GM12878 (cell line): Measurements from ENCODE around the gene CDHR5. TPM values are rescaled to one million over a fixed set of nuclear protein-coding genes. Genes with fewer than 3 reads are reported as not detected.

ENCODE experiments used
- ATAC-seq: fragments of 200-7000 bp; cut with Tn5 transposase; 3 replicates; pipeline ENCODE4 v1.9.1; 2020; ENCODE audit warnings: mild to moderate bottlenecking, moderate library complexity
- BruUV-seq: library from RNA; stranded (reverse); fragments of 400-500 nt; replicated peaks from 2 replicates; lab custom pipeline; 2021; lab: Mats Ljungman, UMichigan
- CTCF ChIA-PET: fragments of 300-600 bp; sonication (Branson Sonifier 250); formaldehyde crosslinking; extraction: SDS; loops from one replicate; lab custom pipeline; 2021; ENCODE audit warnings: inconsistent platforms; lab: Yijun Ruan, JAX
- POLR2A ChIA-PET: fragments of 350-600 bp; formaldehyde crosslinking; extraction: SDS; loops from one replicate; lab custom pipeline; 2021; ENCODE audit warnings: inconsistent platforms; lab: Charles Lee
- RAD21 ChIA-PET: fragments of 300-600 bp; sonication (Branson Sonifier 250); formaldehyde crosslinking; loops from one replicate; lab custom pipeline; 2023; ENCODE audit warnings: antibody characterized with exemption; ENCODE audit not compliant: unreplicated experiment; lab: Charles Lee
- SMC1A ChIA-PET: fragments of 300-600 bp; sonication (Branson Sonifier 250); formaldehyde crosslinking; loops from one replicate; lab custom pipeline; 2023; ENCODE audit not compliant: unreplicated experiment, uncharacterized antibody; lab: Charles Lee
- DNase-seq: peaks from one replicate; pipeline ENCODE4 v3.0.0-alpha.2; 2011; ENCODE audit warnings: low read depth, low spot score
- FAIRE-seq: peaks from 3 replicates; lab custom pipeline; 2011; peaks lifted over from hg19 to GRCh38; lab: Jason Lieb, UNC
- H2AFZ ChIP-seq: 2 replicates; pipeline ENCODE4 v1.6.0; 2011; ENCODE audit warnings: low read depth, low read length, control low read depth; ENCODE audit not compliant: control insufficient read depth
- H3K27ac ChIP-seq: 2 replicates; pipeline ENCODE4 v1.5.1; 2011; ENCODE audit warnings: control low read depth; ENCODE audit not compliant: control insufficient read depth, insufficient read depth
- H3K27me3 ChIP-seq, 2 experiments: replicated peaks in 1 of 2; 2 replicates each; pipeline versions ENCODE4 v1.6.0 to v1.6.1; 2011; ENCODE audit warnings: low read length in 1 of 2; ENCODE audit not compliant: control insufficient read depth in 2 of 2, insufficient read depth in 2 of 2
- H3K36me3 ChIP-seq, 2 experiments: 2 replicates each; pipeline ENCODE4 v1.5.1; 2011; ENCODE audit warnings: low read length in 1 of 2; ENCODE audit not compliant: control insufficient read depth in 2 of 2, insufficient read depth in 2 of 2
- H3K4me1 ChIP-seq: 2 replicates; pipeline ENCODE4 v1.6.1; 2011; ENCODE audit warnings: mild to moderate bottlenecking, low read length, moderate library complexity, mixed read lengths; ENCODE audit not compliant: control insufficient read depth, insufficient read depth
- H3K4me2 ChIP-seq: 2 replicates; pipeline ENCODE4 v1.6.0; 2011; ENCODE audit warnings: control low read depth; ENCODE audit not compliant: control insufficient read depth, insufficient read depth
- H3K4me3 ChIP-seq: fragments of 200-600 bp; sonication (generic); 2 replicates; pipeline ENCODE4 v1.5.1; 2016
- H3K79me2 ChIP-seq: 2 replicates; pipeline ENCODE4 v1.6.0; 2011; ENCODE audit warnings: low read length; ENCODE audit not compliant: control insufficient read depth, insufficient read depth
- H3K9ac ChIP-seq: 2 replicates; pipeline ENCODE4 v1.8.0; 2011; ENCODE audit warnings: low read length, control low read depth, mixed read lengths; ENCODE audit not compliant: control insufficient read depth, insufficient read depth
- H3K9me3 ChIP-seq: replicated peaks from 3 replicates; pipeline ENCODE4 v1.5.1; 2011; ENCODE audit warnings: mild to moderate bottlenecking, low read length; ENCODE audit not compliant: control insufficient read depth, insufficient read depth
- H4K20me1 ChIP-seq: 2 replicates; pipeline ENCODE4 v1.6.0; 2011; ENCODE audit not compliant: control insufficient read depth, insufficient read depth
- CEBPZ ChIP-seq: fragments of 150-350 bp; IDR thresholded peaks from 2 replicates; pipeline ENCODE4 v1.6.1; 2016; ENCODE audit warnings: low read depth, low read length
- EP300 ChIP-seq, 2 experiments: fragments of 150-350 bp in 1 of 2; IDR thresholded peaks; 2 replicates each; pipeline ENCODE4 v1.6.1; 2011 to 2012; ENCODE audit warnings: low read depth in 2 of 2, low read length in 2 of 2, borderline replicate concordance in 1 of 2, improper control_type of control experiment in 1 of 2, inconsistent platforms in 1 of 2; ENCODE audit not compliant: control insufficient read depth in 1 of 2
- IKZF1 ChIP-seq: fragments of 450-650 bp; conservative IDR thresholded peaks from 2 replicates; pipeline ENCODE4 v1.6.1; 2017; ENCODE audit warnings: antibody characterized with exemption, mild to moderate bottlenecking
- POLR2A ChIP-seq: IDR thresholded peaks from 2 replicates; pipeline ENCODE4 v1.6.1; 2011; ENCODE audit warnings: low read depth, mild to moderate bottlenecking, low read length
- POLR2AphosphoS5 ChIP-seq: IDR thresholded peaks from 2 replicates; pipeline ENCODE4 v1.6.1; 2011; ENCODE audit warnings: mild to moderate bottlenecking, low read length, inconsistent platforms
- ZNF592 ChIP-seq: fragments of 450-650 bp; IDR thresholded peaks from 2 replicates; pipeline ENCODE4 v1.6.1; 2017; ENCODE audit warnings: mild to moderate bottlenecking, moderate library complexity
- WGBS: methylation state at CpG from one replicate; pipeline ENCODE4 v1.1.6; 2016; ENCODE audit warnings: low lambda C conversion rate; ENCODE audit not compliant: insufficient replicate concordance, insufficient coverage; ENCODE audit errors: missing lambda C conversion rate; 5-methylcytosine and 5-hydroxymethylcytosine counted together
- in situ Hi-C: fragments of 300-500 bp; cut with MboI; formaldehyde crosslinking; loops from 9 replicates; pipeline ENCODE4 v1.14.3; 2018; ENCODE audit warnings: mixed read lengths
- intact Hi-C: fragments of 100-400 bp; cut with micrococcal nuclease; formaldehyde crosslinking; loops from one replicate; pipeline ENCODE4 v1.14.2; 2022; ENCODE audit not compliant: unreplicated experiment
- polyA plus RNA-seq, 11 experiments: library from polyadenylated mRNA; depleted of rRNA in 4 of 11; unstranded in 6 of 11; stranded (reverse) in 5 of 11; fragments of >200 nt; fragmentation: Nextera tagmentation in 4 of 11; fragmentation: Illumina TruSeq in 1 of 11; extraction: Ambion mirVana in 4 of 11; extraction: Trizol in 1 of 11; gene quantifications; 1 replicate in 1 of 11; 2 replicates in 10 of 11; pipeline versions ENCODE4 v1.2.1 to v1.2.3, GENCODE V29; 2011 to 2016; ENCODE audit warnings: inconsistent platforms in 2 of 11, missing spikeins in 2 of 11, low read depth in 1 of 11
- total RNA-seq, 4 experiments: library from RNA; depleted of rRNA in 3 of 4; stranded (reverse); fragments of >200 nt in 3 of 4; fragmentation: Illumina TruSeq in 1 of 4; extraction: Trizol in 1 of 4; gene quantifications; 2 replicates each; pipeline versions ENCODE4 v1.2.1 to v1.2.3, GENCODE V29; 2013 to 2021
- TF ChIP-seq, protein P1 (sequence below): IDR thresholded peaks from 2 replicates; pipeline ENCODE4 v1.6.1; 2011; ENCODE audit warnings: low read depth, mild to moderate bottlenecking, low read length, moderate library complexity, borderline replicate concordance; ENCODE audit errors: extremely low read depth

CDHR5 gene
- total and polyA plus RNA-seq, 10 of the 15 experiments (the other 5 are each of a cell fraction or from before 2014, with no cell fraction given), result 0.06 TPM; not detected in 9

GRCh38 chr11:620201-620600 is 4.6 kb downstream of the CDHR5 start:
- 87% methylated on average over 13 of the region's 13 CpGs for WGBS
- no peak for DNase-seq
- Histone ChIP-seq H3K27me3 (no peaks in the 10 kb centered on the region), H3K27ac (no peak overlapping the region), H3K4me2 (no peak overlapping the region), H2AFZ (no peak overlapping the region), H3K9me3 (no peaks in the 10 kb centered on the region), H3K79me2 (peaks cover 5% of the 10 kb centered on the region), H4K20me1 (no peaks in the 10 kb centered on the region), H3K4me3 (no peak overlapping the region), H3K4me1 (peaks cover 4% of the 10 kb centered on the region), H3K36me3 (no peaks in the 10 kb centered on the region), H3K9ac (no peak overlapping the region)
- intact Hi-C loops (no loop called here), in situ Hi-C loops (no loop called here)
- TF ChIP-seq IKZF1, result no peak
- TF ChIP-seq POLR2A, result peak; percentile 22; the same call in 1 of the 2 replicates
- ChIA-PET CTCF (no interaction called here), POLR2A (interaction anchor here (0.5 kb wide), 1 partner anchor 106 kb away, joined by 4 read pairs; no protein-coding TSS in a partner anchor), RAD21 (no interaction called here), SMC1A (no interaction called here)
- no peak for FAIRE-seq
- ATAC-seq, result no peak
- no TSS peak for BruUV-seq

- ChIA-PET POLR2A (interaction anchor here (0.5 kb wide), 1 partner anchor 106 kb away, joined by 4 read pairs; no protein-coding TSS in a partner anchor), SMC1A (no interaction called here), CTCF (no interaction called here), RAD21 (no interaction called here)
- Histone ChIP-seq H3K36me3 (no peaks in the 10 kb centered on the region; a peak in 1 of 4 replicates), H3K27ac (no peak overlapping the region), H3K9me3 (no peaks in the 10 kb centered on the region), H3K4me2 (no peak overlapping the region), H3K4me3 (no peak overlapping the region), H3K9ac (no peak overlapping the region), H3K4me1 (peaks cover 4% of the 10 kb centered on the region), H4K20me1 (no peaks in the 10 kb centered on the region), H3K27me3 (no peaks in the 10 kb centered on the region), H3K79me2 (peaks cover 11% of the 10 kb centered on the region), H2AFZ (no peak overlapping the region)
- WGBS, result 89% methylated on average over 20 of the region's 22 CpGs
- ATAC-seq (no peak), DNase-seq (no peak), FAIRE-seq (no peak)
- in situ Hi-C loops, result no loop called here
- BruUV-seq, result no TSS peak
- intact Hi-C loops, result loop anchor here (5.0 kb wide), 1 partner anchor 103 kb away; no protein-coding TSS in a partner anchor
- no peak for TF ChIP-seq ZNF592
- no peak for TF ChIP-seq POLR2AphosphoS5
- no peak for TF ChIP-seq EP300 (IDR thresholded peaks at IDR 0.05; ENCODE audit: borderline replicate concordance in 1 of 2, control insufficient read depth in 1 of 2, low read depth in 2 of 2, low read length in 2 of 2)
- TF ChIP-seq, protein P1, sequence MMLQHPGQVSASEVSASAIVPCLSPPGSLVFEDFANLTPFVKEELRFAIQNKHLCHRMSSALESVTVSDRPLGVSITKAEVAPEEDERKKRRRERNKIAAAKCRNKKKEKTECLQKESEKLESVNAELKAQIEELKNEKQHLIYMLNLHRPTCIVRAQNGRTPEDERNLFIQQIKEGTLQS, result no peak
- no peak for TF ChIP-seq CEBPZ
Measured at GRCh38 chr11:619628-620050, 5.1 kb downstream of the CDHR5 start.
